HG03139 (cell line): ENCODE results near the gene NTSR1.

Experiments used
- ATAC-seq: cut with Tn5 transposase; IDR thresholded peaks from one replicate; pipeline ENCODE4 v1.9.1; 2021; ENCODE audit not compliant: unreplicated experiment

The NTSR1 gene

GRCh38 chr20:62737271-62737811, 28.7 kb downstream of the NTSR1 start:
- no peak for ATAC-seq

GRCh38 chr20:62738025-62738881, 29.6 kb downstream of the NTSR1 start:
- ATAC-seq: no peak

GRCh38 chr20:62739067-62739466, 30.4 kb downstream of the NTSR1 start:
- no peak for ATAC-seq

GRCh38 chr20:62739581-62740285, 31.1 kb downstream of the NTSR1 start:
- peak; percentile 14 for ATAC-seq

- ATAC-seq: peak; percentile 87
Observed at GRCh38 chr20:62740286-62741141, 31.9 kb downstream of the NTSR1 start.

- no peak for ATAC-seq
Observed at GRCh38 chr20:62741191-62741691, 32.6 kb downstream of the NTSR1 start.

- no peak for ATAC-seq
Observed at GRCh38 chr20:62741701-62742491, 33.3 kb downstream of the NTSR1 start.

GRCh38 chr20:62742550-62742949, 33.9 kb downstream of the NTSR1 start:
- no peak for ATAC-seq

GRCh38 chr20:62742979-62743776, 34.5 kb downstream of the NTSR1 start:
- no peak for ATAC-seq

- ATAC-seq: no peak
Observed at GRCh38 chr20:62743777-62744317, 35.2 kb downstream of the NTSR1 start.

GRCh38 chr20:62744741-62745191, 36.1 kb downstream of the NTSR1 start:
- no peak for ATAC-seq

GRCh38 chr20:62745279-62745951, 36.8 kb downstream of the NTSR1 start:
- no peak for ATAC-seq

GRCh38 chr20:62745952-62746288, 37.3 kb downstream of the NTSR1 start:
- ATAC-seq: no peak

GRCh38 chr20:62748311-62748710, 39.7 kb downstream of the NTSR1 start:
- no peak for ATAC-seq

- no peak for ATAC-seq
Observed at GRCh38 chr20:62749851-62750445, 41.3 kb downstream of the NTSR1 start.

- ATAC-seq: no peak
Observed at GRCh38 chr20:62751551-62752150, 43.0 kb downstream of the NTSR1 start.

GRCh38 chr20:62752181-62752670, 43.6 kb downstream of the NTSR1 start:
- ATAC-seq: no peak
